Right renal pelvis (tissue), 4 donors: Measurements from ENCODE around the gene WNK1. TPM values are rescaled to one million over a fixed set of nuclear protein-coding genes. Genes with fewer than 3 reads are reported as not detected.
A peak's percentile ranks its signal among the peaks of the same experiment; 100 is the strongest.
"Not testable (repeated sequence)": the region's sequence is repeated elsewhere in the genome, so short reads cannot be mapped to it uniquely, and the experiment has no call there.

ENCODE experiments used
- DNase-seq, 4 donors: peaks; one replicate each; pipeline ENCODE4 v3.0.0-alpha.2; 2013; ENCODE audit warnings: low read depth in 4 of 4, low spot score in 3 of 4, missing footprints in 1 of 4
- polyA plus RNA-seq, 4 donors: library from polyadenylated mRNA; unstranded; fragments of 120-200 nt; gene quantifications; one replicate each; pipeline ENCODE4 v1.2.1, GENCODE V29; 2013; ENCODE audit not compliant: insufficient read length in 4 of 4

The WNK1 gene
- polyA plus RNA-seq, 4 donors = 101 to 115 (median 106) TPM

DNA sequence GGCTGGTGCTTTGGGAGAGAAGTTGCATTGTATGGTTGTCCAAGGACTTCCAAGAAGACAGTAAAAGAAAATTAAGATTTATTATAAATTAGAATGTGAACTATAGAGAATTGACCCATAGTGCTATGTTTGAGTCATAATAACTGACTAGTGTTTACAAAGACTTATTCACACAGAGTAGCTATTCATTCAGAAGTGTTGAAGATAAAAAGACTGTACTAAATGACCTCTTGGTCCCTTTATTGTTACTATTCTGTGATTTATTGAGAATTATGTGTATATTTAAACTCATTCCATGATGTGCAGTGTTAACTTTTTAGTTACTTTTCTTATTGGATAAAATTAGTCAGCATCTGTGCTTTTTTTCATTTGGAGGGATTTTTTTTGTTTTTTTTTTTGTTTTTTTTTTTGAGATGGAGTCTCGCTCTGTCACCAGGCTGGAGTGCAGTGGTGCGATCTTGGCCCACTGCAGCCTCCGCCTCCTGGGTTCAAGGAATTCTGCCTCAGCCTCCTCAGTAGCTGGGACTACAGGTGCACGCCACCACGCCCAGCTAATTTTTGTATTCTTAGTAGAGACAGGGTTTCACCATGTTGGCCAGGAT lies 24.5 kb downstream of the WNK1 start:
- DNase-seq = not testable (repeated sequence)

- DNase-seq = no peak
Measured at GRCh38 chr12:777550-778047, 25.2 kb downstream of the WNK1 start.

GRCh38 chr12:778615-779014 lies 26.2 kb downstream of the WNK1 start:
- no peak for DNase-seq

GRCh38 chr12:779745-780734 lies 27.7 kb downstream of the WNK1 start:
- DNase-seq = peak in 3 of 4 donors; percentile 10 to 40 (median 37)

DNA sequence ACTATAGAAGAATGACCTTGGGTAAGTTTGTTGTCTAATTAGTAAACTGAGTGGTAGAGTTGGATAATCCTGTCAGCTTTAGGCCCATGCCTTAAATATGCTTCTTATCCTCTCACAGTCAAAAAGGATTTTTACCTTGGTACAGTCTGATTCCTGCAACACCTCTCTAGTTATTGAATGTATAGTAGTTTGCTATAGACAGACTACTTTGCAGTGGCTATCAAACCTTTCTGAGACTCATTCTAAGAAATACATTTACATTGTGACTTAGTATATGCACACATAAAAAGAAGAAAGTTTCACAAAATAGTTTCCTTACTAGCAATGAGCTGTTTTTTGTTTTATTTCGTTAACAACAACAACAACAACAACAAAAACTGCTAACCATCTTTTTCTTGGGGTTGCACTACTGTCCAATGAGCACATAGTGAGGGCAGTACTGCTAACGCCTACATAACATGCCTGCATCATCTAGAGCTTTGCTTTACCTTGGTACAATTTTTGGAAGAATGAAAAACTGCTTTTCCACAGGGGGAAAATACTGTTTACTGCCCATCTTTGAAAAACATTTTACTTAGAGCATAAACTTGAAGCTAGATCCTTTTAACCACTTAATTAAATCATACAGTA lies 28.5 kb downstream of the WNK1 start:
- no peak for DNase-seq

- DNase-seq = no peak
Measured at GRCh38 chr12:785706-786105, 33.3 kb downstream of the WNK1 start.

DNA sequence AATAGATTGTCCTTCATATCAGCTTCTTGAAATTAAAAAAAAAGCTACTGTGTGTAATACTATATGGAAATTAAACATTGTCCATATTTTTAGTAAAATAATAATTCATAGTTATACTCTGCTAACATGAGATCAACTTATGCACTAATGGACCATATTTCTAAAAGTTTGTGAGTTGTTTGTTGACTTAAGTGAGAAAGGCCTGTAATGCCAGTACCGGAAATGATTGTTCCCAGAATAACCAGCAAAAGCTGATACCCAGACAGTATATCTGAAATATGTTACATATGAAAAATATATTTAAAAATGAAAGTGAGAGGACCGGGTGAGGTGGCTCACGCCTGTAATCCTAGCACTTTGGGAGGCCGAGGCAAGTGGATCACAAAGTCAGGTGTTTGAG lies 35.9 kb downstream of the WNK1 start:
- no peak for DNase-seq

DNA sequence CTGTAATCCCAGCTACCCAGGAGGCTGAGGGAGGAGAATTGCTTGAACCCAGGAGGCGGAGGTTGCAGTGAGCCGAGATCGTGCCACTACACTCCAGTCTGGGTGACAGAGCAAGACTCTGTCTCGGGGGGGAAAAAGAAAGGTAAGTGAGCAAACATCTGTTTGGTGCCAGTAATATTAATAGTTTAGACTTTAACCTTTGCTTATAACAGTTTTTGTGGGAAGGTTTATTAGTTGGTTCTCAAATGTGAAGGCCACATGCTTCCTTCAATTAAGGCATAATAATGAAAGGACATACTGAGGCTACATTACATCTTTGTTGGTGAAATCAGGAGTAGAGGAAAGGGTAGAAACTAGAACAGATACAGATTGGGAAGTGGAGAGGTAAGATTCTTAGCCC lies 36.4 kb downstream of the WNK1 start:
- not testable (repeated sequence) for DNase-seq

- DNase-seq = no peak
Measured at GRCh38 chr12:789852-790563, 37.6 kb downstream of the WNK1 start.

- DNase-seq = no peak
Measured at GRCh38 chr12:790608-791007, 38.2 kb downstream of the WNK1 start.

DNA sequence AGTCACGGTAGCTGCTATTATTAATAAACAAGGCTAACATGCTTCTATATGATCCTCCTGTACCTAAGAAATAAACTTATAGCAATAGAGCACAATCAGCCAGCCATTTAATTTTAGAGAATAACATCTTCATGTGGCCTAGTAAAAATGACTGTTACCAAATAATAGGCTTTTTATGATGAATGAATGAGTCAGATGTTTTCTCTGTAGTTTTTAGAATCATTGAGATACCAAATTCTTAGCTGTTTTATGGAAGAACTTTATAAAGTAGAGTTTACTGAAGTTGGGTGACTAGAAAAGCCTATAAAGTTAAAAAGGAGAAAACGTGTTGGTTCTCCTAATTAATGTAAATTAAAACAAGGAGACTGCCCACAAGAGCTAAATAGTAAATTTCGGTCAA lies 40.7 kb downstream of the WNK1 start:
- DNase-seq = no peak

DNA sequence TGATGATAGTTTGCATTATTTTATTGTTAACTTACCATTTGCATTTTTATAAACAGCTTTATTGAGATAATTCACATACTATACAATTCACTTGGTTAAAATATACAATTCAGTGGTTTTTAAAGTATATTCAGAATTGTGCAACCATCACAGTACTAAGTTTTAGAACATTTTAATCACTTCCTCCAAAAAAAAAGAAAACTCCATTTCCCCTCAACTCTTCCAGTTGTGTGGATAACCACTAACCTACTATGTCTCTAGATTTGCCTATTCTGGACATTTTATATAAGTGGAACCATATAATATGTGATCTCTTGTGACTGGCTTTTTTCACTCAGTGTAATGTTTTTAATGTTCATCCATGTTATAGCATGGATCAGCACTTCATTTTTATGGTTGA lies 41.3 kb downstream of the WNK1 start:
- DNase-seq = no peak

DNA sequence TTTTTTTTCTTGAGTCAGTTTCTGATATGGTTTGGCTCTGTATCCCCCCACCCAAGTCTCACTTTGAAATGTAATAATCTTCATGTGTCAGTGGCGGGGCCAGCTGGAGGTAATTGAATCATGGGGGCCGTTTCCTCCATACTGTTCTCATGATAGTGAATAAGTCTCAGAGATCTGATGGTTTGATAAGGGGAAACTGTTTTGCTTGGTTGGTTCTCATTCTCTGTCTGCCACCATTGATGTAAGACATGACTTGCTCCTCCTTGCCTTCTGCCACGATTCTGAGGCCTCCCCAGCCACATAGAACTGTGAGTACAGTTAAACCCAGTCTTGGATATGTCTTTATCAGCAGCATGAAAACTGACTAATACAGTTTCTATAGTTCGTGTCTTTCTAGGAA lies 42.9 kb downstream of the WNK1 start:
- DNase-seq = no peak

GRCh38 chr12:800401-800800 lies 48.0 kb downstream of the WNK1 start:
- no peak for DNase-seq

DNA sequence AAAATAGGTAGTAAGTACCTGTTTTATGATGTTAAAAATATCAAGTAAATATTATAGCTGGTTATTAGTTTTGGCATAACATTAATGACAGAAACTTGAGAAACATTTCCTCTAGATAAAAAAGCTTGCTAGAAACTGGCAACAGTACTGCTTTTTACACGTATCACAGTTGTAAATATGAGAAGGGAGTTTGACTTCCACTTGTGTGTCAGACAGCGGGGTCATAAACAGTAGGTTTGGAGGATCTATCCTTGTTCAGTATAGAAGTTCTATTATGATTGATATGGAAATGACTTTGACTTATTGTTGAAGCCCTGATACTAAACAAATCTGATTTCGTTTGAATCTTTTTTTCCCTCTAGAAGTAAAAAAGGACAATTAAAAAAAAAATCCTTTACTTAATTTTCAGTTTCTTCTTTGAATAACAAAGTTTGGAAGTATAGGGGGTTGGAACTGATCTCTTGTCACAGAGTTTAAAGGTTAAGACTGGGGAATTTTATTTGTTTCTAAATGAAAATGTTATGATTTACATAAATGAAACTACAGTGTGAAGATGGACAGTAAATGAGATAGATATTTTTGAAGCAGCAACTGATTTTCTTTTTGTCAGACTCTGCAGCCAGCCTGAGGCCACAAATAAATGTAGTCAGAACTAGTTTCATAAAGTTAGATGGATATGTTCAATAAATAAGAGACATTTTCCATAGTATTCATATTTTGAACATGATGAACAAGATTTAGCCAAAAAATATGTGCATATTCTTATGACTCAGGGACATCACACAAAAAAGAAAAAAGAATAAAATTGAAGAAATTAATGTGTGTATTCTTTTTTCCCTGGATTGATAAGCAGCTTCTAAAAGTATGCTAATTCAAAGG lies 50.1 kb downstream of the WNK1 start:
- DNase-seq = no peak

DNA sequence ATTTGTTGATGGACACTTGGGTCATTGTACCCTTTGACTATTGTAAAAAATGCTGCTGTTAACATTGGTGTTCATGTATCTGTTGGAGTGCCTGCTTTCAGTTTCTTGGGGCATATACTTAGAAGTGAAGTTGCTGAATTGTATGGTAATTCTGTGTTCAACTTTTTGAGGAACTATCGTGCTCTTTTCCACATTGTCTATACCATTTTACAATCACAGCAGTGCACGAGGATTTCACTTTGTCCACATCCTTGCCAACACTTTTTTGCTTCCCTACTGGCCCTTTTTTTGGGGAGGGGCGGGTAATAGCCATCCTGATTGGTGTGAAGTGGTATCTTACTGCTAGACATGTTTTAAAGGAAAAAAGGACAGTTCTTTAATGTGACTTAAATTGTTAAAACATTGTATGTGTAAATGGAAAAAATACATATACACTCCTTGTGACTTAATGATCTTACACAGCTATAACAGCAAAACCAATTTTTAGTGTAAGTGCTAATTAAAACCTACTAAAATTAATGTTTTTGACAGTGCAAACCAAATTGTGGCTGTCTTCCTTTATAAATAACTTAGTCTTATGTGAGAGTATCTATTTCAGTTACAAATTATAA lies 52.7 kb downstream of the WNK1 start:
- DNase-seq = no peak

DNA sequence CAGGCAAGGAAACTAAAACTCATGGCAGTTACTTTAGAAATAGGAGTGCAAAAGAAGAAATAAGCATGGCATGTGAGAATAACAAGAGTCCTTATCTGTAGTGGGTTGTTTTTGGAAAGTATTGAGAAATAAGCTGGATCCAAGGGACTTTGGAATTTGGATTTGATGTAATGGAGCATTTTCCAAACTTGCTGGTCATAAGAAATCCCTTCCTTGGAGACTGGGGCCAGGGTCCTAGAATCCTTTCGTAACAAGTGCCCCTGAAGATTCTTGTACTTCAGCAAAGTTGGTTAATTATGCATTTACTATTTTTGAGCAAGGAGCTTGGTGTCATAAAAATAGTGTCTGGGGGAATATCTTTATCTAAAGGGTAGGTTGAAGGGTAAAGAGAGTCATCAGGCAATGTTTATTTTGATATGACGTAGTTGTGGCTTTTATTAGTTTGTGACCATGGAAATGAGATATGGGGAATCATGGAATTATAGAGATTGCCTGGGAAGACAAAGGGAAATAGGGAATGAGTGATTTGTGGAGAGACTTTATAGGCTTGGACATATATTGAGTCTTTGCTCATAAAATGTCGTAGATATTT lies 53.9 kb downstream of the WNK1 start:
- no peak for DNase-seq

DNA sequence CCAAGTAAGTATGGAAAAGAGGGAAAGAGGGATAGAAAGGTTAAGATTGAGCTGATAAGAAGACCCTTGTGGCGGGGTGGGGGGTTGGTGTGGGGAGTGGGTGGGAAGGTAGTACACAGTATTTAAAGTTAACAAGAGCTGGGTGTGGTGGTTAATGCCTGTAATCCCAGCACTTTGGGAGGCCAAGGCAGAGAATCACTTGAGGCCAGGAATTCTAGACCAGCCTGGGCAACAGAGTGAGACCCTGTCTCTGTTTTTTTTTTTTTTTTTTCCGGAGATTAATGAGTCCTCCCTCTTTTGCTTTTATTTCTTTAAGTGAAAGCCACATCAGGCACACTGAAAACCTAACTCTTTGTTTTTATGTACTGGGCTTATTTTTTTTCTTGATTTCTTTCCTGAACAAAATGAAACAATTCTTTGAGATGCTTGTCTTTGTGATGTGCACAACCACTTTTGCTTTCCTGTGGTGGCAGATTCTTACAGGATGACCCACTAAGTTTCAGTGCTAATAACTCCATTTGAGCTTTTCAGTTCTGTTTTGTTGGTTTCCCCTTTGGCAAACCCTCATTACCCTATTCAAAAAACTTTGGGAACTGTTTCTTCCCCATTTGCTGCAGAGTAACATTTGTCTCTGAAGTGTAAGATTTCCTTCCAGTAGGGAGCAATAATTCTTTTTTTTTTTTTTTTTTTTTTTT lies 54.8 kb downstream of the WNK1 start:
- DNase-seq = no peak
